Measurements from ENCODE around the gene ADCY2.
"Not testable (repeated sequence)": the region's sequence is repeated elsewhere in the genome, so short reads cannot be mapped to it uniquely, and the experiment has no call there.

The ADCY2 gene

DNA sequence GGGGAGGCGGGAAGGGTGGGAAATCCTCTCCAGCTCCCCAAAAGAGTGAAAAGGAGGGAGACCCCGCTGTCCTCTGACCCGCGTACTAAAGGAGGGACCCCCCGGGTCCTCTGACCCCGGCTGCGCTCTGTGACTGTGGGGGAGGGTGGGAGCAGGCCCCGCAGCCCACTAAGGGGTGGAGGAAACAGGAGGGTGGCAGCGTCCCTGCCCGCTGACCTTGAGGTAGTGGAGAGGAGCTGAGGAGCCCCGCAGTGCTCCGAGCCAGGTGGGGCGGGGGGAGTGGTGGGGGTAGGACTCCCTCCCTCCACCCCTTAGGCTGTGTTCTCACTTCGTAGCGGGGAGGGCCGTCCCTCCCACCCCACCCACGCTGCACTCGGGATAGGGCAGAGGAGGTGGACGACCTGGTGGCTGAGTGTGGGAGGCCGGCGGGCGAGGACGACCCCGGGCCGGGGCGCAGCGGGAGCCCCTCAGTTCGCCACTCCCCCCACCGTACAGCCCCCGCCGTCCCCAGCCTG, 449 bp upstream of the ADCY2 start:
- DNase-seq (ENCODE audit: low spot score), result no peak

DNA sequence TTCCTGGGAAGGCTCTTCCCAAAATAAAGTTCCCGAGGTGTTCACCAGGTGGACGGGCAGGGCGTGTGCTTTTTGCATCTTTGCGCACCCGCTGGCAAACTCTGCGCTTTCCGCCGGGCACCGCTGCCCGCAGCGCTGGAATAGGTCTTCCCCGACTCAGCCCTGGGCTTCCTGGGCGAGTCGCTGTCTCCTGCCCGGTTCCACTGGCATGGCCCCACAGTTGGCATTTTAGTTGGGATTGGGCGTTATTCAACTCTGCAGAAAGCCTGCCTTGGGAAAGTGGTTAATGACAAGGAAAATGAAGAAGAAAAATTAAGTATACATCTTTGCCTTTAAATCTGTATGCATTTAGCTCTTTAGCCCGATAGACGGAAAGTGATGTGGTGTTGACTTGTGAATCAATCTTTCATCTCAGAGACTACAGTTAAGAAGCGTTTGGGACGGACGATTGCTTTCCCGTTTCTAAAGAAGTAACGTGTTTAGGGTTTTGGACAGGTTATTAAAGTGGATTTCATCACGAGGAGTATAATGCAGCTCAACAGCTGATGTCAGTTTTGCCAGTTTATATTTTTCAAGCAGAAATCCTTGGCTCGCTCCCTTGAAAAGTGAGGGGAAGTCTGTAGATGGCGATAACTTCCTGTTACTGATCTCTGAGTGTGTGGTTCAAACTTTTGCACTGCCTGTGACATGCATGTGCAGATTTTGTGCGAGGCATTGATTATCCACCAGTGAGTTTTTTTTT, 946 bp downstream of the ADCY2 start:
- no peak for DNase-seq (ENCODE audit: low spot score)

DNA sequence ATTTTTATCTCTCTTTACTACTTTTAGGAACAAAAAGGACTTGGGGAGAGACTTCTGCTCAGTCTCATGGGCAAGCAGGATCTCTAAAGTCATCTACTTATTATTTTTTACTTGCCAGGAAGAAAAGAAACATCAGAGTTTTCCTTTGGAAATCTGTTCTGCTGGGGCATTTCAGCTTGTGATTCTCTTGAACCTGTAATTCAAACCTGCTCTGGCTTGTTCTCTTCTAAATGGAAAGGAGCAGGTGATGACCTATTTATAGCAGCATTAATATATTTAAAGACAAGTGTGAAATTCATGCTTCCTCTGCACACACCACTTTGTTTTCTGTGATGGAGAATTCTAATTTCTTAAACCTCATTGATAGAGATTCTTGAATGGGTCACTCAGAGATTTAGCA, 2.0 kb downstream of the ADCY2 start:
- no peak for DNase-seq (ENCODE audit: low spot score)

DNA sequence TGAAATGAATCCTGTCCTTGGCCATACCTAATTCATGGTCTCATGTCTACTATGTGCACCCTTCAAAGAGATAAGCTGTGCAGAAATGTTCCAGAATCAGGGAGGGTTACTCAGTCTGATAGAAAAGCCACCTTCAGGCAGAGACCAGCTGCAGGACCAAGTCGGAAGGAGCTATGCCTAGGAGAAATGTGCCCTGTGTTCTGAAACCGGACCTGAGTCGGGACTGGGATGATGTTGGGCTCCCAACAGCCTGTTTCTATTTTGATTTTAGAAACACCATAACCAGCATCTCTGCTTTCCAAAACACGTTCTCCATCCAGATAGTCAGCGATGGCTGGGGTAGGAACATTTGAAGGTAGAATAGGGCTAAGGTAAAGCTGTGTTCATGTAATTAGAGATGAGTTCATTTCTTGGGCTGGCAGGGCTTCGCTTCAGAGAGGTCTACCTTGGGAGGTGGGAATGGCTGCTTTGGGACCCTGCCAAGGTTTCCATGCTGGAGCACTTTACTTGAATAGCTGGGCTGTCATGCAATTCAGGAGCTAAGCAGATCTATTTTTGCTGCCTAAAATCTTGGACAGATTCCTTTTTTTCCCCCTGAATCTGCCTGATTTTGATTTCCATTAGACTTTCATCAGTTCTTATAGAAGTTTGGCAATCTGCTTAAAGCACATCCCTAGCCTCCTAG, 2.8 kb downstream of the ADCY2 start:
- no peak for DNase-seq (ENCODE audit: low spot score)

DNA sequence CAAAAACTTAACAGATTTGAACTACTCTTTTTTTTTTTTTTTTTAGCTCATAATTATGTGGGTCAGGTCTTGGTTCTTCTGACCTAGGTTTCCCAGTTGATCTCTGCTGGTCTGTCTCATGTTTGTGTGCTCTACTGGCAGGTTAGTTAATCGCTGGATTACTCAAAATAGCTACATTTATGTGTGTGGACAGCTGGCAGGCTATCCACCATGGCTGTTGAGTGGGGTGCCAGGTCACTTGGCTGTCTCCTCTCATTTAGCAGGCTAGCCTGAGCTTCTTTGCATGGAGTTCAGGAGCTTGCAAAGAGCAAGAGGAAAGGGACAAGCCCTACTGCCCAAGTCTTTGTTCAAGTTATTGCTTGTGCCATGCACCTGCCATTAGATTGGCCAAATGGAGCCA, 9.3 kb downstream of the ADCY2 start:
- DNase-seq (ENCODE audit: low spot score), result no peak

DNA sequence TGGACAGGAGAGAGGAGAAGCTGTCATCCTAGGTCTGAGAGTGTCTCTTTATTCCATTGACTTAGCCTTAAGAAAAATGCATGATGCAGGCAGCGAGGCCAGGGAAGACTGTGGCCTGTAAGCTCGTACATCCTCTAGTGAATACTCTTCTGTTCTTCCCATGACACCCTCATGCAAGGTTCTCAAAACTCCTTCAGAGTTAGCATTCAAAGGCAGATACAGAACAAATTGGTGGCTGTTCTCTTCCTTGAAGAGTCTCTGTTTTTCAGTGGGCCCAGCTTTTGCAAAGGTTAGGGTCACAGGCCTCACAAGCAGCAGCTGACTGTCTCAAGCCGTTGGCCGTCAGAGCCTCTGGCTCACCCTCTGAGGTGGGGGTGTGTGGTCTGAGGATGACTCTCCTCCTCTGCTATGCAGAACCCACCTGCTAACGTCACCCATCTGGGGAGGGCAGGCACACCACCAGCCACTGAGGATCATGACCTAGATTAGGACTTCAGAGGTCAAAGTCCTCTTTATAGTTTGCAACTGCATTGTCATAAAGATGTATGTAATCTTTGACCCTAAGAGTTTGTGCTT, 15.1 kb downstream of the ADCY2 start:
- no peak for DNase-seq (ENCODE audit: low spot score)

DNA sequence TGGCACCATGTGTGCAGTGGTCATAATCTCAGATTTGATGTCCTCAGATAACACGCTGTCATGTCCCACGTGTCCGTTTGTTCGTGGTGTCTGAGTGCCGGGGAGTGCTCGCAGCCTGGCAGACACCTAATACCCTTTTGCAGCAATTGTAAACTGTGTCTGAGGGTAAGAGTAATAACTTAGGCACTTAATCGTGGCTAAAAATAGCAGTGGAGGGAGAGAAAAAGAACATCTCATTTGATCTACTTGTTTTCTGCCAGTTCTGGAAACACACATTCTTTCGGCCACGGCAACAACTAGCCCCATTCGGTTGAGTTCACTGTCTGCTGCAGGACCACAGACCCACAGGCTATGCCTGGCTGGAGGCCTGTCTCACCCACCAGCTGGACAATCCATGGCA, 16.5 kb downstream of the ADCY2 start:
- no peak for DNase-seq (ENCODE audit: low spot score)

DNA sequence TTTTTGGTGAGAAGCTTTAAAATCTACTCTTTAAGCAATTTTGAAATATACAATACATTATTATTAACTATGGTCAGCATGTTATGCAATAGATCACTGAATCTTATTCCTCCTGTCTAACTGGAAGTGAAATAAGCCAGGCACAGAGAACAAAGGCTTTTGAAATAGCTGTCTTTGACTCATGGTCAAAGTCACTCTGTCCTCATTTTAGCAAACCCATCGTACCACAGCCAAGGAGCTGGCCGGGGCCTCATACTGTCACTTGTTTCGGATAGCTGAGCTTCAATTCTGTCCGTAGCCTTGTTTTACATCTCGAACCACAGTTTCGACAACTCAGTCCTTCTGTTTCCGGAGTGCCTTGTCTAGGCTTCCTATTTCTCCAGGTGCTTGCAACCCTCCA, 19.2 kb downstream of the ADCY2 start:
- DNase-seq (ENCODE audit: low spot score), result no peak

DNA sequence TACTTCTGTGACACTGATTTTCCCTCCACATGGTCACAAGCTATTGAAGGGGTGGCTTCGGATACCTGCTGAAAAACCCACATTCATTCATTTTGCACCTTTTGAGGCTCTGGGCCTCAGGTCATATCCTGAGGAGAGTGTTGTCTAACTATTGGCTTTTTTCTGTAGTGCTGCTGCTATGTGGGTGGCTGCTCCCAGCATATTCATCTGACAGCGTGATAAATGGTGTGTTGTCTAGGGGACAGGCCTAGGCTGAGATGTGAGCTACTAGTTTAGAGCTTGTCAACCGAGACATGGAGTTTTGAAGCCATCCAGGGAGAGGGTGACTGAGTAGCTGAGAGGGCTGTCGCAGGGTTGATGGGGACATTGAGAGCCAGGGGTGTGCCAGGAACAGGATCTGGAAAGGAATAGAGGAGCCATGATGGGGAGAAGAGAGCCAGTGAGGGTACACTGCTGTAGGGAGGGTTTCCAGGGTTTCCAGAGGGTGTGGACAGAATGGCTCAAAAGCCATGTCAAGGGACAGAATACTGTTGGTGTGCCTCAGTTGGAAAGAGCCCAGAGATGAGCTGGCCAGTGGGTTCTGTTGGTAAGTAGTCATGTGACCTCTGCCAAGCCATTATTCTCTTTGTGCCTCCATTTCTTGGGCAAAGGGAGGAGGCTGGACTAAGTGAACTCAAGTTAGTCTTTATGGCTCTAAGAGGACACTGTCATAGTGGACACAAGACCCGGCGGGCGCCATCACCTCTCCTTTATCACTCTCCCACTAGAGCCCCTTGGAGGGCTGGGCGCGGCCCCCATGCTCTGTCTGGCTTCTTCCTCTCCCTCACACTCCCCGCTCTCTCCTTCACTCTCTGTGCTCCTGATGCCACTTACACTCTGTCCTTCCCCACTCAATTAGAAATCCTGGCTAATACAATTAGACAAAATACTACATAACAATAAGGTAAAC, 19.9 kb downstream of the ADCY2 start:
- no peak for DNase-seq (ENCODE audit: low spot score)

DNA sequence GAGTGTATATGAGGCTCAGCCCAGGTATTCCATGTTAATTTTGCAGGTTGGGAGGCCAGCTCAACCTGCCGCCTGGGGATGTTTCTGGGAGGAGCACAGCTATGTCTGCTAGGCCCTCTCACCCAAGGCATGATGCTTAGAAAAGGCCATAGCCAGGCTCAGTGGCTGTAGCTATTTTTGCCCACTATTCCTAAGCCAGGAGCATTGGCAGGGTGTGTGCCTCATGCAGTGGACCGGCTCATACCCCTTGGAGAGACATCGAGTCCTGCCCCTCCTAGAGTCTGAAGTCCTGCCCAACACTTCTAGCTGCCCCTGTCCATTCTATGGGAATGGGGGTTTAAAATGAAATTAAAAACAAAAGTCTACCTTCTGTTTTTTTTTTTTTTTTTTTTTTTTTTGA, 22.3 kb downstream of the ADCY2 start:
- no peak for DNase-seq (ENCODE audit: low spot score)

DNA sequence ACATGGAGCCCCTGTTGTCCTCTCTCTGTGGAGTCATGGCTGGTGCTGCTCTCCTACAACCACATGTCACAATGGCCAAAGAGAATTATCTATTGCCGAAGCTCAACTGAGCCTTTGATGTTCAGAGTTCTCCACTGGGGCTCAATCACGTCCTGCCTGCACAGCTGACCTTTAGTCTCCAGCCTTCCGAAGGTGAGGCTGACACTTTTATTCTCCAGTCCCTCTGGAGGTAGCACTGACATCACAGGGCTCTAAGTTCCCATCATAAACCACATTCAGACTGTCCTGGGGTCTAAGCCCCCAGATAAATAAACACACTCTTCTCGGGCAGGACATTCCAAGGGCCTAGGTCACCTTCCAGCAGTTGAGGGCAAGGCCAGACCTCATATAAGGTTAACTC, 23.4 kb downstream of the ADCY2 start:
- no peak for DNase-seq (ENCODE audit: low spot score)

DNA sequence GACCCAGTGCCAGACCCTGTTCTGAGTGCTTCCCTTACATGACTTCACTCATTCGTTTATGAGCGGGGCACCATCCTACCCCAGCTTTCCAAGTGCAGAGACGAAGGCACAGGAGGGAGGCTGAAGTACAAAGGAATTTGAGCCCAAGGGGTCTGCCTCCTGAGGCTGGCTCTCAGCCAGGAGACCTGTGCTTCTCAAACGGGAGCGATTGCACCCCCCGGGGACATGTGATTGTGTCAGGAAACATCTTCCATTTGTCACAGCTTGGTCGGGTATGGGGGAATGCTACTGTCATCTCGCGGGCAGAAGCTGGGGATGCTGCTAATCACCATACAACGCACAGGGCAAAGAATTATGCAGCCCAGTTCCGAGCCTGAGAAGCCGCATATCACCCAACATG, 23.9 kb downstream of the ADCY2 start:
- no peak for DNase-seq (ENCODE audit: low spot score)

DNA sequence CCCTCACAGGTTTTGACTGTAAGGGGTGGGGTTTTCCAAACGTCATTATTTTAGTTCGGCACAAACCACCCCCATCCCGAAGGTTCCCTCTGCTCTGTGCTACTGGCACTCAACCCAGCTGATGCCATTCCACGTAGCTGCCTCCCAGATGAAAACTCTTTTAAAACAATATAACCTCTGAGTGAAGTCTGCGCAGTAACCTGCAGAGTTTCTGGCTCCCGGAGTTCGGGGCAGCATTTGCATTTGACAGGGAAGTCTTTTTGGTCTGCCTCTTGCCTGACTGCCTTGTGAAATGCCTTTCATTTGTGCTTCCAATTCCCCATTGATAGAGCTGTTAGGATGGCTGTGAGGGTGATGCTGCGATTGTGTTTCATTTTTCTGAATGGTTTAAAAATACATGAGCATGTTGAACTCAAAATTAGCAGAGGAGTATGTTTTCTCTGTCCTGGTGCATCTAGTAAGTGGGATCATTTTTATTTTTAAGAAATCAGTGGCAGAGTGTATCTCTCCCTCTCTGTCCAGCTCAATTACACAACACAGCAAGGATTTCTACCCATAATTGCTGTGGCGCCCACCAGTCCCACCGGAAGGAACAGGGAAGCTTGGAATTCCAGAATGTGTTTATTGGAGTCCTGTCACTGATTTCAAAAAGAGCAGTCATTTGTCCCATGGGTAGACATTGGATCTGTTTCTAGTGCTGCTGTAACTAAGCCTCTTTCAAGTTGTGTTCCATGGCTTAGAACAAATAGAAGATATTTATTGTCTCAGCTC, 24.8 kb downstream of the ADCY2 start:
- no peak for DNase-seq (ENCODE audit: low spot score)

DNA sequence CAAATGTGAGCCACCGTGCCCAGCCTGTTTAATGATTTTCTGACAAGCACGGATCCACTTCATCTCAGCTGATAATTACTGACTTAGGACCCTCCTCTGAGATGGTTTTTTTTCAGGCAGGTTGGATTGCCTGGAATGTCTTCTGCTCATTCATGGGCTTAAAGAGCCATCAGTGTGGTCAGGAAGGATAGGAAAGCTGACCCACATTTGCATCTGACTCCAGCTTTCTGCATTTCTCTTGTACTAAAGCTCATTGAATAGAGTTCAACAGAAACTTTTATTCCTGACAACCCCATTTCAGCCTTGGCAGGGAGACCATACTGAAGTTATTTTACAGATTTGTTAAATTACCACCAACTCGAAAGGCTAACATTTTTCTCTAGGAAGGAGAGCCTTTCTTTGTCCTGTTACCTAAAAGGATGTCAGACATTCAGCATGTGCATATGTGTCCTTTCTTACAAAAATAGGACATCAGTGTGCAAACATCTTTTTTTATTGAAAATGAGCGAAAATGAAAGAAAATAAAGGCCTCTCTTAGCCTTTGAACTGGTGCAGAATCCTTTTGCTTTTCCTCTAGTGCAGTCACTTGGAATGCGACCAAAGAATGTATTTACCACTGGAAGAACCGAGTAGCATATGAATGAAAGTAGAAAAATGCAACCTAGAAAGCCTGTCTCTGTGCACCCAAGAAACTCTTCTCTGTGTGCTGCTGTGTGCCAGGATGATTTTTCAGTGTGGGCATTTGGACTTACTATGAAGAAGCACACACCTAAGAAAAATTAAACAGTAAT, 26.6 kb downstream of the ADCY2 start:
- no peak for DNase-seq (ENCODE audit: low spot score)

DNA sequence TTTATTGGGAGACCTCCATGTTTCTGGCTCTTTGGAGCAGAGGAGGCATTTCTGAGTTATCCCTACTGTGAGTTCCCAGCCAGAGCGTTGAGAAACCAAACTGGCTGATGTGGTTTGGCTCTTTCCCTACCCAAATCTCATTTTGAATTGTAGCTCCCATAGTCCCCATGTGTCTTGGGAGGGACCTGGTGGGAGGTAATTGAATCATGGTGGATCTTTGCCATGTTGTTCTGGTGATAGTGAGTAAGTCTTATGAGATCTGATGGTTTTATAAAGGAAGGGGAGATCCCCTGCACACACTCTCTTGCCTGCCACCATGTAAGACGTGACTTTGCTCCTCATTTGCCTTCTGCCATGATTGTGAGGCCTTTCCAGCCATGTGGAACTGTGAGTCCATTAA, 27.3 kb downstream of the ADCY2 start:
- DNase-seq (ENCODE audit: low spot score), result not testable (repeated sequence)

DNA sequence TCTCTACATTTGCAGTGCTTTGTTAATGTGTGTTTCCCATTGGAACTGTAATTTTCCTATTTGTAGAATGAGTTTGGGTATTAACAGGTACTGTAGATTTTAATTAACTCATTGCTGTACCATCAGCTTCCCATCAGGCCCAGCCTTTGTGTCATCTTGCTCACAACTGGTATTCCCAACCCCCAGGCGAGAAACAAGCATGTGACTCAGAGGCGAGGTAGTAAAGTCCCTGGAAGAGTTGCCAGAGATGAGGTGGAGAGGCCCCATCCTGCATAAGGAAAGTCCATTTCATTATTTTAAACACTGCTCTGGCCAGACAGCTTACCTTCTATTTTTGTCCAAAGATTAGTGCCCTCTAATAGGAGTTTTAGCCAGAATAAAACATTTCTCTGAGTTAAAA, 29.9 kb downstream of the ADCY2 start:
- DNase-seq (ENCODE audit: low spot score), result no peak

DNA sequence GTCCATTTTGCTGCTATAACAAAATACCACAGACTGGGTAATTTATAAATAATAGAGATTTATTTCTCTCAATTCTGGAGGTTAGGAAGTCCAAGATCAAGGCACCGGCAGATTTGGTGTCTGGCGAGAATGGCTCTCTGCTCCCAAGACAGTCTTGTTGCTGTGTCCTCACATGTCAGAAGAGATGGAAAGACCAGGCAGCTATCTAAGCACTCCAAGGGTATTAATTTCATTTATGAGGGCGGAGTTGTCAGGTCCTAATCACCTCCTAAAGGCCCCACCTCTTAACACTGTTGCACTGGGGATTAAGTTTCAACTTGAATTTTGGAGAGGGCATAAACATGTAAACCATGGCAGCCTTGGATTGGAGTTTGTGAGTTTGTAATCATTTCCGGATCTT, 30.3 kb downstream of the ADCY2 start:
- no peak for DNase-seq (ENCODE audit: low spot score)

DNA sequence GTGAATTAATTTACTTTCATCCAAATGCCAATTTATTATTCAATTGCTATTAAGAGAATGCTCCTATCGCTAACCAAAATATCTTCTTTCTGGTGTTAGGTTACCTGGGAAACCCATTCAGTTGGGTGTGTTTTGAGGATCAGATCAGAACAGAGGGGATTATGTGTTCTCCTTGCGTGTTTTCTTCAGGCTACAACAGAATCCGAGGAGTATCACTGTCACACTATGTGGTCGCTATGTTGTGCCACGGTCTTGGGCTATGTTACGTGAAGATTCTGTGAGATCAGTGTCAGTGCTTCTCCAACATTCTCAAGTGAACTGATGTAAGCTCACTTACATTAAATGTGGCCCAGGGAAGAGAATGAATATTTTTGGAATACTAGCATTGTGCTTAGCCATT, 39.0 kb downstream of the ADCY2 start:
- DNase-seq (ENCODE audit: low spot score), result no peak

DNA sequence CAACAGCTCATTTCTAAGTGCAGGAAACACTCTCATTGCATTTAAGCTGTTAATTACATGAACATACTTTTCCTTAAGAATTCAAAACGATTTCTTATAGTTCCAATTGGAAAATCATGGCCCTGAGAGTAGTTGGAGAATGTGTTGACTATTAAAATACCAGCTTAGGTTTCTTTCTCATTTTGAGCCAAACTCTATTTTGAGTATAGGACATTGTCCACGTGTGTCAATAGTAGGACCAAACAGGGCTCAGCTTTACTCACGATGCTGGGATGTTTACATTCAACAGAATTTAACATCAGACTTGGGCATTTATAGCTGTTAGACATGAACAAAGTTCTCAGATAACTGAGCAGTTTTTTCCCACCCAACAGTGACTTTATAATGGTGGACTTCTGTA, 39.6 kb downstream of the ADCY2 start:
- DNase-seq (ENCODE audit: low spot score), result no peak

DNA sequence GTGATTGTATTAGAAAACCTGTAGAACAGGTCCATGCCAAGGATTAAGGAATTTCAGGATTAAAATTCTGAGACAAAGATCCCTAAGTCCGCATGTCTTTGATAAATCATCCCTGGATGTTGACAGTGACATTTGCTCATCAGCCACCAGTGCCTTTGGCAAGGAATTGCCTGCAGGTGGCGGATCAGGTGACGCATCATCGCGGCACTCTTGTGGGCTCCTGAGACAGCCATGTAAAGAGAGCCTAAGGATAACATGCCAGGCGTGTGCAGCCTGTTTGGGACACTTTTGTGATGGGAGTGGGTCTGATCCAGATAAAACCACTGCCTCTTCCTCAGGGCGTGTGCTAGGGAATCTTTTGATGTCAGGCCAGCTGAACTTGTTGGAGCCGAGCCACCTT, 40.6 kb downstream of the ADCY2 start:
- no peak for DNase-seq (ENCODE audit: low spot score)

DNA sequence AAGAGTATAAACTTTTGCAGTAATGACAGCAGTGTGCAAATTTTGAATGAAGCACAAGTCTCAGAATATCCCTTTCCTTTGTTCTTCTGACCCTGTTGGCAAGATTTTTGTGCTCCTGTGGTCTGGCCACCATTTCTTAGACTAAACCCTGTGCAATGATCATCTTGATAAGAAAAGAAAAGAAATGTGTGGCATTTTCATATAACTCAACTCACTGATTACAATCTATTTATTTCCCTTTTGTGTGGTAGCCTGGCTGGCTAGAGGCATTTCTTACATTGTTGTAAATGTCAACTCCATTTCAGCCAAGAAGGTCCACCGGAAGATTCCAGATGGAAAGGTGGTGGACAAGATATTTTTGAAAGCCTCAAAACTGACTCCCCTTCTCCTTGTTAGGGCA, 41.9 kb downstream of the ADCY2 start:
- no peak for DNase-seq (ENCODE audit: low spot score)

Data from CD4-positive, alpha-beta T cell treated with Interleukin-6 at 100 ng/mL for 8 hours (primary cell).